ENCODE measurements around the gene EID3. TPM values are rescaled to one million over a fixed set of nuclear protein-coding genes. Genes with fewer than 3 reads are reported as not detected.
"Not testable (repeated sequence)": the region's sequence is repeated elsewhere in the genome, so short reads cannot be mapped to it uniquely, and the experiment has no call there.

Gene EID3
- total RNA-seq: 1 to 10 TPM; 5.8 to 6.9 TPM

GRCh38 chr12:104303538-104304151 lies at the start of gene EID3:
TSS of gene EID3 (plus strand) at chr12:104303739. CDS start at chr12:104303935, 196 bp downstream.
- Mint-ChIP-seq H3K4me1 (peaks cover 81% of the 10 kb centered on the region), H3K27ac (peak within 1 kb of the TSS; percentile 98), H3K9me3 (no peaks in the 10 kb centered on the region), H3K4me3 (peak within 1 kb of the TSS; percentile 86), H3K27me3 (no peaks in the 10 kb centered on the region), H3K36me3 (ENCODE audit: low read depth) (peaks cover 50% of the 10 kb centered on the region)
- POLR2A ChIA-PET: interaction anchor here (0.6 to 1.4 kb wide), 3 partner anchors 16 to 370 kb away, joined by 3 to 4 read pairs (median 3); partner anchors contain the start of gene TDG
- DNase-seq: peak; percentile 91
- CTCF ChIA-PET: interaction anchor here (1.1 to 2.1 kb wide), 9 partner anchors 8 to 134 kb away, joined by 3 to 16 read pairs (median 4); no protein-coding TSS in a partner anchor

DNA sequence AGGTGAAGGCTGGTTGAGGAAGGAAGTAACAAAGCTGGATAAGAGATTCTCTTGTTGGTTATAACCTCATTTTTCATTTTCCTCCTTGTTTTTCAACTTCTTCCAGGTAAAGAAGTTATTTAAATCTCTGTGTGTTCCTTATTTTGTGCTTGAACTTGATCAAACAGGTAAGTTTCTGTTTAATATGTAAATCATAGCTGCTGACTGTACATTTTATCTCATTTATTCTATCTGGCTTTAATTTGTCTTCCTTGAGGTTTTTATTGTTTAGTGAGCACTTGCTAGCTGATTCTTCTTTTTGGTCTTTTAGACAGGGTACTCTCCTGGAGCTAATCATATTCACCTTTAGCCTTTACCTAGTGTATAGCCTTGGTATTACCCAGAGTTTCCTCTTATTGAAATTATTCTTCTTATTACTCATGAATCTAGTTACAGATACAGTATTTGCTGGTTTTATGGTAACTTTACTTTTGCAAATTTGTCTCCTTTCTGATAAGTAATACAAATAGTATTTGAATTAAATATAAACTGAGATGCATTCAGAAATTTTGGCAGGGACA lies 45.5 kb upstream of the EID3 start:
- DNase-seq: no peak
- H3K9me3 Mint-ChIP-seq: no peaks in the 10 kb centered on the region
- H3K4me1 Mint-ChIP-seq: no peaks in the 10 kb centered on the region
- POLR2A ChIA-PET: no interaction called here
- no peak overlapping the region for H3K4me3 Mint-ChIP-seq
- H3K27me3 Mint-ChIP-seq: no peaks in the 10 kb centered on the region
- no peak overlapping the region for H3K27ac Mint-ChIP-seq
- CTCF ChIA-PET: interaction anchor here (1.0 to 1.8 kb wide), 2 partner anchors 18 to 23 kb away, joined by 3 to 5 read pairs; no protein-coding TSS in a partner anchor
- no peaks in the 10 kb centered on the region for H3K36me3 Mint-ChIP-seq (ENCODE audit: low read depth)

GRCh38 chr12:104258476-104259067 lies 45.0 kb upstream of the EID3 start:
- Mint-ChIP-seq H3K4me3 (no peak overlapping the region), H3K9me3 (no peaks in the 10 kb centered on the region), H3K27me3 (no peaks in the 10 kb centered on the region), H3K36me3 (ENCODE audit: low read depth) (no peaks in the 10 kb centered on the region), H3K27ac (no peak overlapping the region), H3K4me1 (no peaks in the 10 kb centered on the region)
- POLR2A ChIA-PET: no interaction called here
- CTCF ChIA-PET: interaction anchor here (1.0 to 1.8 kb wide), 2 partner anchors 18 to 22 kb away, joined by 3 to 5 read pairs; no protein-coding TSS in a partner anchor
- no peak for DNase-seq

- no peak for DNase-seq
- H3K27me3 Mint-ChIP-seq: no peaks in the 10 kb centered on the region
- no peaks in the 10 kb centered on the region for H3K36me3 Mint-ChIP-seq (ENCODE audit: low read depth)
- POLR2A ChIA-PET: interaction anchor here (0.6 kb wide), 1 partner anchor 1247 kb away, joined by 5 read pairs; no protein-coding TSS in a partner anchor
- no peak overlapping the region for H3K27ac Mint-ChIP-seq
- CTCF ChIA-PET: no interaction called here
- H3K9me3 Mint-ChIP-seq: no peaks in the 10 kb centered on the region
- no peak overlapping the region for H3K4me3 Mint-ChIP-seq
- no peaks in the 10 kb centered on the region for H3K4me1 Mint-ChIP-seq
These were observed 40.5 kb upstream of the EID3 start for GRCh38 chr12:104263026-104263425.

DNA sequence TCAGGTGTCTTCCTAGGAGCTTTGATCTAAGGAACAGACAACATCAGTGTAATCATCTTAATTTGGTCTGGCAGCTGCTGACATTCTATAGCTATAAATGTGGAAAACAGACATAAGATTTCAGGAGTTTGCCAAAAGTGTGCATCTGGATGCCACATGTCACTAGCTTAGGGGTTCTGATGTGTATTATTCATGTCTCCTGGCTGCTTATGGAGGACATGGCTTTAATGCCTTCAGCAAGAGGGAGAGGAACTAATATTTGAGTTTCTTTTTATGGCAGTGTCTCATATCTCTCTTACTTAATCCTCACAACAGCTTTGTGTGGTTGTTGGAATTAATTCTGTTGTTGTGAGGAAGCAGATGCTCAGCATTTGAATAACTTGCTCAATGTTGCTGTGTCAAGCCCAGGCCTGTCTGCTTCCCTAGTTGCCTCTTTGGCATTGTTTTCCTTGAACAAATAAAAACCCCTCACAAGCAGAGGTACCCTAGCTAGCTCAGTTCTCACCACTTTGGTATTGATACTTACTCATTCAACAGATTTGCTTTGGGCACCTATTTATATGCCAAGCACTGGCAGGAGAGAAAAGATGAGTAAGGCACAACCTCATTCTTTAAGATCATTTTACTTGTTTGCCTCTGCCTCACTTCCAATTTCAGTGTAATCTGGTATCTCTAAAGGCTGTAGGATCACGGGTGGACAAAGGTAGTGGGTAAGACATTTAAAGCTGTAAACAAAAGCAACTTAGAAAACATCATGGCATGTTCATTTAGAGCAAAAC lies 39.8 kb upstream of the EID3 start:
- POLR2A ChIA-PET: interaction anchor here (0.6 kb wide), 1 partner anchor 1248 kb away, joined by 5 read pairs; no protein-coding TSS in a partner anchor
- Mint-ChIP-seq H3K9me3 (no peaks in the 10 kb centered on the region), H3K4me3 (no peak overlapping the region)

GRCh38 chr12:104265436-104265835 lies 38.1 kb upstream of the EID3 start:
- H3K4me1 Mint-ChIP-seq; CTCF ChIA-PET; H3K27ac Mint-ChIP-seq; H3K36me3 Mint-ChIP-seq (ENCODE audit: low read depth); H3K4me3 Mint-ChIP-seq; DNase-seq; H3K27me3 Mint-ChIP-seq; POLR2A ChIA-PET; H3K9me3 Mint-ChIP-seq: not testable (repeated sequence)

More for the DNA sequence above, 39.8 kb upstream of the EID3 start:
- CTCF ChIA-PET: no interaction called here
- no peaks in the 10 kb centered on the region for H3K36me3 Mint-ChIP-seq (ENCODE audit: low read depth)
- no peak for DNase-seq
- H3K27me3 Mint-ChIP-seq: no peaks in the 10 kb centered on the region
- no peaks in the 10 kb centered on the region for H3K4me1 Mint-ChIP-seq
- H3K27ac Mint-ChIP-seq: no peak overlapping the region

GRCh38 chr12:104272938-104273337 lies 30.6 kb upstream of the EID3 start:
- Mint-ChIP-seq H3K4me1 (peaks cover 8% of the 10 kb centered on the region), H3K9me3 (no peaks in the 10 kb centered on the region), H3K4me3 (no peak overlapping the region), H3K27me3 (no peaks in the 10 kb centered on the region), H3K36me3 (ENCODE audit: low read depth) (no peaks in the 10 kb centered on the region), H3K27ac (no peak overlapping the region)
- no peak for DNase-seq
- ChIA-PET POLR2A (no interaction called here), CTCF (no interaction called here)

- Mint-ChIP-seq H3K27me3 (no peaks in the 10 kb centered on the region), H3K9me3 (no peaks in the 10 kb centered on the region), H3K36me3 (ENCODE audit: low read depth) (no peaks in the 10 kb centered on the region), H3K27ac (no peak overlapping the region), H3K4me3 (no peak overlapping the region), H3K4me1 (peaks cover 8% of the 10 kb centered on the region)
- CTCF ChIA-PET: no interaction called here
- DNase-seq: no peak
- POLR2A ChIA-PET: no interaction called here
These were observed 30.0 kb upstream of the EID3 start for GRCh38 chr12:104273503-104273902.

DNA sequence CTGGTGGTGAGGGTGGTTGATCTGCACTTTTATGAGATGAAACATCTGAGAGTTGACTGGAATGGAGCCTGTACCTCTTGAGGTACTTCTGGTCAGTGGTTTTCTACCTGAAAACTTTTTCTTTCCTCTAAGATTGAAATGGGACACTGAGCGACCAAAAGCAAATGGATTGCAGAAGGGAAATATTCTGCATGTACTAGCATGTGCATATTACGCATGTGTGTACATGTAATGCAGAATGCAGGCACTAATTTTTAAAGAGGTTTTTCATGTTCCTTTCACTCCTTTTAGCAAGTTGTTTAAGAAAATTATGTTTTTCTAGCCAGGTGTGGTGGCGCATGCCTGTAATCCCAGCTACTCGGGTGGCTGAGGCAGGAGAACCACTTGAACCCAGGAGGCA lies 28.7 kb upstream of the EID3 start:
- CTCF ChIA-PET: interaction anchor here (0.9 to 1.5 kb wide), 3 partner anchors 9 to 67 kb away, joined by 3 to 4 read pairs (median 3); no protein-coding TSS in a partner anchor
- H3K9me3 Mint-ChIP-seq: no peaks in the 10 kb centered on the region

GRCh38 chr12:104275689-104276088 lies 27.9 kb upstream of the EID3 start:
- Mint-ChIP-seq H3K27me3 (no peaks in the 10 kb centered on the region), H3K4me1 (peaks cover 8% of the 10 kb centered on the region), H3K9me3 (no peaks in the 10 kb centered on the region), H3K4me3 (peak overlapping the region; percentile 53), H3K36me3 (ENCODE audit: low read depth) (no peaks in the 10 kb centered on the region), H3K27ac (no peak overlapping the region)
- POLR2A ChIA-PET: no interaction called here
- CTCF ChIA-PET: interaction anchor here (0.6 to 2.0 kb wide), 9 partner anchors 9 to 844 kb away, joined by 3 to 9 read pairs (median 3); no protein-coding TSS in a partner anchor
- no peak for DNase-seq

More for the DNA sequence above, 28.7 kb upstream of the EID3 start:
- POLR2A ChIA-PET: no interaction called here
- no peak overlapping the region for H3K4me3 Mint-ChIP-seq
- no peaks in the 10 kb centered on the region for H3K36me3 Mint-ChIP-seq (ENCODE audit: low read depth)
- no peak for DNase-seq
- H3K4me1 Mint-ChIP-seq: peaks cover 8% of the 10 kb centered on the region
- no peak overlapping the region for H3K27ac Mint-ChIP-seq
- H3K27me3 Mint-ChIP-seq: no peaks in the 10 kb centered on the region

DNA sequence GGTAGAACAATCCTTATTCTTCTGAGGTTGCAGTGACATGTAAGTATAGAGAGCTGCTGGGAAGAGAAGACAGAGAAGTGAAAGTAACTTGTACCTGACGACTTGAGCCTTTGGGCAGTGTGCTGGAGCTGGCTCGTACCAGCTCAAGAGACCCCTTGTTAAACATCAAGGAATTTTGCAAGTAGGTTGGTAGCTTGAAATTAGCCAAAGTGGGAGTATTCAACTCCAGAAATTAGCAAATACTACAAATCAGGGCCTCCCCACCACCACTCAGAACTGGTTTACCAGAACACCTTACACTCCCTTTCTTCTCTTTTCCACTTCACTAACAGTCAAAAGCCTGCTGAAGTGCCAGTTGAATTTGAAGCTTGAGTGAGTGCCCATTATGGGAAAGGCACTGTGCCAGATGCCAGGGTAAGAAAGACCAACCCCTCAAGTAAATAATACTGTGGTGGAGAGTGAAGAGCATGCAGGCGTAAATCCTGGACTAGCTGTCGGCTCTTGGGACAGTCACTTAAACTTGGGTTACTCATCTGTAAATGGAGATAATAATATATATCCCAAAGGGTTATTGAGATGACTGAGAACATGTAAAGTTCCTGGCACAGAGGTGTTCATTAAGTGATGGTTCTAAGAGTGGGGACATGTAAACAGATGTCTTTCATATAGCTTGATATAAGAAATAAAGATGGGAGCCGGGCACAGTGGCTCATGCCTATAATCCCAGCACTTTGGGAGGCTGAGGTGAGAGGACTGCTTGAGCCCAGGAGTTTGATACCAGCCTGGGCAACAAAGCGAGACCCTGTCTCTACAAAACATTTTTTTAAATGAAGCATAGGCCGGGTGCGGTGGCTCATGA lies 27.0 kb upstream of the EID3 start:
- no peaks in the 10 kb centered on the region for H3K27me3 Mint-ChIP-seq
- no peaks in the 10 kb centered on the region for H3K9me3 Mint-ChIP-seq
- peak overlapping the region; percentile 82 for H3K27ac Mint-ChIP-seq
- H3K4me1 Mint-ChIP-seq: peaks cover 8% of the 10 kb centered on the region
- ChIA-PET CTCF (interaction anchor here (0.6 to 2.0 kb wide), 9 partner anchors 9 to 843 kb away, joined by 3 to 9 read pairs (median 3); no protein-coding TSS in a partner anchor), POLR2A (no interaction called here)
- DNase-seq: no peak
- peak overlapping the region; percentile 53 for H3K4me3 Mint-ChIP-seq
- H3K36me3 Mint-ChIP-seq (ENCODE audit: low read depth): no peaks in the 10 kb centered on the region

GRCh38 chr12:104279164-104279563 lies 24.4 kb upstream of the EID3 start:
- Mint-ChIP-seq H3K36me3 (ENCODE audit: low read depth) (no peaks in the 10 kb centered on the region), H3K4me3 (no peak overlapping the region), H3K27me3 (peaks cover 2% of the 10 kb centered on the region), H3K4me1 (peaks cover 8% of the 10 kb centered on the region), H3K9me3 (no peaks in the 10 kb centered on the region), H3K27ac (no peak overlapping the region)
- no peak for DNase-seq
- POLR2A ChIA-PET: no interaction called here
- CTCF ChIA-PET: no interaction called here
